GM12878 (cell line): Measurements from ENCODE around the gene ACAP1. TPM values are rescaled to one million over a fixed set of nuclear protein-coding genes. Genes with fewer than 3 reads are reported as not detected.

Source experiments
- FOS ChIP-seq: IDR thresholded peaks from 3 replicates; pipeline ENCODE4 v1.6.1; 2011; ENCODE audit warnings: borderline replicate concordance; ENCODE audit not compliant: insufficient read length; ENCODE audit errors: extremely low read depth
- MEF2A ChIP-seq: IDR thresholded peaks from 2 replicates; pipeline ENCODE4 v1.6.1; 2011; ENCODE audit warnings: low read depth, mild to moderate bottlenecking, low read length, moderate library complexity; ENCODE audit not compliant: insufficient read depth
- RAD21 ChIP-seq: IDR thresholded peaks from 2 replicates; pipeline ENCODE4 v1.6.1; 2011; ENCODE audit warnings: mild to moderate bottlenecking, low read depth, low read length, moderate library complexity; ENCODE audit not compliant: insufficient read depth
- YBX1 ChIP-seq: fragments of 450-650 bp; IDR thresholded peaks from 2 replicates; pipeline ENCODE4 v1.6.1; 2016; ENCODE audit warnings: antibody characterized with exemption
- ZBTB11 ChIP-seq: fragments of 450-650 bp; formaldehyde crosslinking; IDR thresholded peaks from 2 replicates; pipeline ENCODE4 v1.5.0; 2022; ENCODE audit warnings: mild to moderate bottlenecking, missing genetic modification characterization
- ZBTB4 ChIP-seq: fragments of 450-650 bp; formaldehyde crosslinking; IDR thresholded peaks from 2 replicates; pipeline ENCODE4 v1.4.0; 2022; ENCODE audit warnings: mild to moderate bottlenecking, moderate library complexity
- polyA plus RNA-seq, 11 experiments: library from polyadenylated mRNA; depleted of rRNA in 4 of 11; unstranded in 6 of 11; stranded (reverse) in 5 of 11; fragments of >200 nt; fragmentation: Nextera tagmentation in 4 of 11; fragmentation: Illumina TruSeq in 1 of 11; extraction: Ambion mirVana in 4 of 11; extraction: Trizol in 1 of 11; gene quantifications; 1 replicate in 1 of 11; 2 replicates in 10 of 11; pipeline versions ENCODE4 v1.2.1 to v1.2.3, GENCODE V29; 2011 to 2016; ENCODE audit warnings: inconsistent platforms in 2 of 11, missing spikeins in 2 of 11, low read depth in 1 of 11
- total RNA-seq, 4 experiments: library from RNA; depleted of rRNA in 3 of 4; stranded (reverse); fragments of >200 nt in 3 of 4; fragmentation: Illumina TruSeq in 1 of 4; extraction: Trizol in 1 of 4; gene quantifications; 2 replicates each; pipeline versions ENCODE4 v1.2.1 to v1.2.3, GENCODE V29; 2013 to 2021
- TF ChIP-seq, protein P1 (sequence below): fragments of 450-650 bp; conservative IDR thresholded peaks from 2 replicates; pipeline ENCODE4 v1.6.1; 2017; ENCODE audit warnings: mild to moderate bottlenecking, moderate library complexity

Gene ACAP1
- total and polyA plus RNA-seq, 10 of the 15 experiments (the other 5 are each of a cell fraction or from before 2014, with no cell fraction given), result 5.7 to 245 (median 118) TPM

DNA sequence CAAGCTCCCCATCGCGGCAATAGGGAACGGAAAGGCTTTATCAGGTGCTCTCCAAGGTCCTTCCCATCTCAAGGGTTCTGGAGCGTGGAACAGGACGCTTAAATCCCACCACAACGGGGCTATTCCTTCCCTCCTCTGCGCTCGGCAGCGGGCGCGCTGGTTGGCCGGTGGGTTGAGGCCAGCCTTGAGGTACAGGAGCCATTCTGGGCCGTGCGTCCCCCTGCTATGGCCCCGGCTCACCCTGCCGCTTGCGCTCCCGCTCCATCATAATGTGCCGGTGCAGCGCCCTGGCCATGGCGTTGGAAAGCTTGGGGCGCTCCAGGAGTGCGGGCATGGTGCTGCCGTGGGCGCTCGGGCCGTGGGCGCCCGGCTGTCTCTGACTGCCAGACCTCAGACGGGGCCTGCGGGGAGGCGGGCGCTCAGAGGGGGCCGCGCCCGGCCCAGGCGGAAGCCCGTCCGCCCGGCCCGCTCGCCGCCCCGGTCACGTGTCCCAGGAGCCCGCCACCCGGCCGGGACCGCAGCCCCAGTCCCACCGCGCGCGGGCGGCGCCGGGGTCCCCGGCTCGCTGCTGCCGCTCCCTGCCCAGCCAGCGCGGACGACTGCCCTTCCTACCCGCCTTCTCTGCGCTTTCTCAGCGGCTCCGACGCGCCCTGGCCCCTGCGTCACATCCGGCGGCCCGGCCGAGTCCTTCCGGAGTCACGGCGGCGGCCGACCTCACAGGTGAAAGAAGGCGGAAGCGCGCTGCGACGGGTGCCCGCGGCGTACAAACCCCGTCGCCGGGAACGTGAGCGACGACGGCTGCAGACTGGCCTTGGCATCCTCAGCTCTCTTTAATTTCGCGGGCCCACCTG lies 21.4 kb upstream of the ACAP1 start, which contains the start of gene GPS2 (continued):
- TF ChIP-seq ZBTB11 (CRISPR knock-in tag) (peak; percentile 57), RAD21 (no peak), MEF2A (no peak), ZBTB4 (CRISPR knock-in tag) (no peak), FOS (no peak), YBX1 (no peak)
- TF ChIP-seq, protein P1, sequence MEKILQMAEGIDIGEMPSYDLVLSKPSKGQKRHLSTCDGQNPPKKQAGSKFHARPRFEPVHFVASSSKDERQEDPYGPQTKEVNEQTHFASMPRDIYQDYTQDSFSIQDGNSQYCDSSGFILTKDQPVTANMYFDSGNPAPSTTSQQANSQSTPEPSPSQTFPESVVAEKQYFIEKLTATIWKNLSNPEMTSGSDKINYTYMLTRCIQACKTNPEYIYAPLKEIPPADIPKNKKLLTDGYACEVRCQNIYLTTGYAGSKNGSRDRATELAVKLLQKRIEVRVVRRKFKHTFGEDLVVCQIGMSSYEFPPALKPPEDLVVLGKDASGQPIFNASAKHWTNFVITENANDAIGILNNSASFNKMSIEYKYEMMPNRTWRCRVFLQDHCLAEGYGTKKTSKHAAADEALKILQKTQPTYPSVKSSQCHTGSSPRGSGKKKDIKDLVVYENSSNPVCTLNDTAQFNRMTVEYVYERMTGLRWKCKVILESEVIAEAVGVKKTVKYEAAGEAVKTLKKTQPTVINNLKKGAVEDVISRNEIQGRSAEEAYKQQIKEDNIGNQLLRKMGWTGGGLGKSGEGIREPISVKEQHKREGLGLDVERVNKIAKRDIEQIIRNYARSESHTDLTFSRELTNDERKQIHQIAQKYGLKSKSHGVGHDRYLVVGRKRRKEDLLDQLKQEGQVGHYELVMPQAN, result peak; percentile 81
